GM19324 (cell line): ENCODE data around the gene GAS6.

ENCODE experiments used
- ATAC-seq: cut with Tn5 transposase; IDR thresholded peaks from one replicate; pipeline ENCODE4 v1.9.1; 2021; ENCODE audit warnings: mild to moderate bottlenecking, moderate library complexity; ENCODE audit not compliant: unreplicated experiment, low FRiP score

Gene GAS6

GRCh38 chr13:113813070-113813748 is 50.7 kb downstream of the GAS6 start:
- no peak for ATAC-seq

GRCh38 chr13:113812178-113813040 is 51.5 kb downstream of the GAS6 start:
- no peak for ATAC-seq

- ATAC-seq: no peak
Observed at GRCh38 chr13:113811081-113811928, 52.6 kb downstream of the GAS6 start.

DNA sequence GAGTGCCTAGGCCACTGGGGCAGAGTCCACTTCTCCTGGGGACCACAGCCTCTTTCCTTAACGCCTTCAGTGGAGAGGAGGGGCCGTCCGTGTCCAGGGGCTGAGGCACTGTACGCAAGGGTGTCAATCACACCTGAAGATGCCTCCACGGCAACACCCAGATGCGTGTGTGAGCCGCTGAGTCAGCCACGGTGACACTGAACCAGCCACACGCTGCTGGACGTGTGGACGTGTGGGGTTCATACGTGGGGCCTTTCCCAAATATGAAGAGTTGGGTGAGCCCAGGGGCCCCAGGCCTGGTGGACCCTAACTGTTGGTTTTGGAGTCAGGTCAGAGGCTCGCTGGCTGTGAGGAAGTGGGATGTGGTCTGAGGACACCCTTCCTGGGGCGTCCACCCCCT is 53.2 kb downstream of the GAS6 start:
- ATAC-seq: no peak

GRCh38 chr13:113809934-113810333 is 53.9 kb downstream of the GAS6 start:
- ATAC-seq: no peak

DNA sequence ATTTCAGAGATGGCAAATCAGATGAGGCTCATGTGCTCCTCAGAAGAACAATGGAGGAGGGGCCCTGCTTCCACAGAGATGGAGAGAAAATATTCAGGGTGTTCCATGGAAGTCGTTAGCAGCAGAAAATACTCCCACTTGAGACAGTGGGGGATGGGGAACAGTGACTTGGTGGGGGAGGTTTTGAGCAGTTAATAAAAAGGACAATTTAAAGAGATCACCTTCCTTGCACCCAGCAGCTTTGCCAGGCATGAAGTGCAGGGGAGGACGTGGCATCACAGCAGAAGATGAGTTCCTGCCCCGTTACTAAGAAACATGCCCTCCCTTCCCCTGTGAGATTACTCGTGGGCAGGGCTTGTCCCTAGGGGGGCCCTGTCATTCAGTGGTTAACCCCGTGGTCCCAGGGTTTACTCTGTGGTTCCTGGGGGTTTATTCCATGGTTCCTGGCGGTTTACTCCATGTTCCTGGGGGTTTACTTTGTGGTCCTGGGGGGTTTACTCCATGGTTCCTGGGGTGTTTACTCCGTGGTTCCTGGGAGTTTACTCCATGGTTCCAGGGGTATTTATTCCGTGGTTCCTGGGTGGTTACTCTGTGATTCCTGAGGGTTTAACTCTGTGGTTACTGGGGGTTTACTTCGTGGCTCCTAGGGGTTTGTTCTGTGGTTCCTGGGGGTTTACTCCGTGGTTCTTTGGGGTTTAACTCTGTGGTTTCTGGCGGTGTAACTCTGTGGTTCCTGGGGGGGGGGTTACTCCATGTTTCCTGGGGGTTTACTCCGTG is 55.6 kb downstream of the GAS6 start:
- ATAC-seq: no peak

GRCh38 chr13:113806526-113806925 is 57.4 kb downstream of the GAS6 start:
- no peak for ATAC-seq

GRCh38 chr13:113806104-113806471 is 57.8 kb downstream of the GAS6 start:
- no peak for ATAC-seq

DNA sequence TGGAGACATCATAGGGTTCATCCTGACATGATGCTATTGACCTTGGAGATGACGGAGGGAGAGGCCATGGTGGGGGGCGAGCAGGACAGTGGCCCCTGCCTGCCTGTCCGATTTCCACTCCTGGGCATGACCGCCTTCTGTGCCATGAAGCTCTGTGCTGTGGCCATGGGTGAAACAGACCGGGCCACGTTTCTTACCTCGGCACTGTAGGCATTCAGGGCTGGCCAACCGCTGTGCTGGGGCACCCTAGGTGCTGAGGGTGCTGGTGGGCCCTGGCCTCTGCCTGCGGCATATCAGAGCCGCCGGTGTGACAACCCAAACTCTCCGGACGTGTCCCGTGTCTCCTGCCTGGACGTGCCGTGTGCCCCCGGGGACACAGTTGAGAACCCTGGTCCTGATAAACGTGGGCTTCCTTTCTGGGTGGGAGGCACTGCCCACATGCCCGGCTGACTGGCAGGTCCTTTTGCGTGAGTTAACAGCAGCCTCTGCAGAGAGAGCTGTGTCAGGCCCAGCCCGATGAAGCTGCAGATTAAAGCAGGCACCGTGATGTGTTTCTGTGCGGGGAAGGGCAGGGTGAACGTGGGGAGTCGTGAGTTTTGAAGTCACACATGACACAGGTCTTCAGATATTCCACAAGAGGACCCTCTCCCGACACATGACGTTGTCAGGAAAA is 58.3 kb downstream of the GAS6 start:
- no peak for ATAC-seq

DNA sequence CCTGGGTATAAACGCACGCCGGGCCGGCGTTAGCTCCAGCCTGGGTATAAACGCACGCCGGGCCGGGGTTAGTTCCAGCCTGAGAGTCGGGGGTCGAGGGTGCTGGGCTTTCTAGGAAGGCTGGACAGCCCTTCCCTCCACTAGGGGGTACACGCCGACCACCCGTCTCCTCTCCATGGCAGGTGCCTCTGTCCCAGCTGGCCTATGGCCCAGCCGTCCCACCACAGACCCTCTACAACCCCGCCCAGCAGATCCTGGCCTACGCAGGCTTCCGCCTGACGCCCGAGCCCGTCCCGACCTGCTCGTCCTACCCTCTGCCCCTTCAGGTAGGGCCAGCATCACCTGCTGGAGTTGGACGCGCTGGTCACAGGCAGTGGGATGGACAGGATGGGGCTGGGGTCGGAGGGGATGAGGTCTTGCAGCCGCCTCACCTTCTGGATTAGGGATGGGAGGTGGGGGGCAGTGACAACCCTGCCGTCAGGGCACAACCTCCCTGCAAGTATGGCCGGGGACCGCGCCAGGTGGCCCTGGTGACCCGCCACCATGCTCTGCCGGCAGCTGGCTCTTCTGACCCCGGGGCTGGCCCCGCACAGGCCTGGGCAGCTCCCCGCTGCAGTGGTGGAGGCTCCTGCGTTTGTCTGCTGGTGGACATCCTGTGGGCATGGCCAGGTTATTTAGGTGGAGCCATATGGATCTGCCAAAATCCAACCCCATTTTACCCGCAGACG is 59.0 kb downstream of the GAS6 start:
- no peak for ATAC-seq

DNA sequence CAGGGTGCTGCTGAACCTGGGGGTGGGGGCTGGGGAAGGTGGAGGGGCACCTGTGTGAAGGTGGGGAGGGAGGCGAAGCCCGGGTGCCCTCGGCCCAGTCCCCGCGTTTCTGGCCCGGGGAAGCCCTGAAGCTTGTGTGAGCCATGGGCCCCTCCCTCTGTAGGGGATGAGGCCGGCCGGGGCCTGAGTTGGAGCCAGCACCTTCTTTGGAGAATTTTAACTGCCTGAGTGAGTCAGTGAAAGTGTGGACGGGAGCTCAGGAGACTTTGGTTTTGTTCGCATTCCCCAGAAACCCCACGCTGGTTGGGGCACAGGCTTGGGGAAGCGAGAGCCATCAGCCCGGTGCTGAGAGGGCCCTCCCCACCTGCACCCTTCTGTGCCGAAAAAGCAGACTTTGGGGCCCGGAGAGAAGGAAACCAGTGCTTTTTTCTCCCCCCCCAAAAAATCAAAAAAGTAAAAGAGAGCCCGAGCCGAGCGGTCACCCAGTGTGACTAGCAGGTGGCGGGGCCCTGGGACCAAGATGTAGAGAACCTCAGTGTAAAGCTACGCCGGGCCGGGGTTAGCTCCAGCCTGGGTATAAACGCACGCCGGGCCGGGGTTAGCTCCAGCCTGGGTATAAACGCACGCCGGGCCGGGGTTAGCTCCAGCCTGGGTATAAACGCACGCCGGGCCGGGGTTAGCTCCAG is 59.7 kb downstream of the GAS6 start:
- no peak for ATAC-seq

GRCh38 chr13:113803409-113804016 is 60.4 kb downstream of the GAS6 start:
- no peak for ATAC-seq

GRCh38 chr13:113802761-113803160 is 61.1 kb downstream of the GAS6 start:
- ATAC-seq: no peak

- no peak for ATAC-seq
Observed at GRCh38 chr13:113802090-113802531, 61.8 kb downstream of the GAS6 start.

- no peak for ATAC-seq
Observed at GRCh38 chr13:113801289-113801961, 62.5 kb downstream of the GAS6 start.

GRCh38 chr13:113800576-113800926 is 63.3 kb downstream of the GAS6 start:
- ATAC-seq: no peak

- ATAC-seq: no peak
Observed at GRCh38 chr13:113798200-113798811, 65.6 kb downstream of the GAS6 start.
